Measurements from ENCODE around the gene DLG5.
"Not testable (repeated sequence)": the region's sequence is repeated elsewhere in the genome, so short reads cannot be mapped to it uniquely, and the experiment has no call there.

The DLG5 gene

DNA sequence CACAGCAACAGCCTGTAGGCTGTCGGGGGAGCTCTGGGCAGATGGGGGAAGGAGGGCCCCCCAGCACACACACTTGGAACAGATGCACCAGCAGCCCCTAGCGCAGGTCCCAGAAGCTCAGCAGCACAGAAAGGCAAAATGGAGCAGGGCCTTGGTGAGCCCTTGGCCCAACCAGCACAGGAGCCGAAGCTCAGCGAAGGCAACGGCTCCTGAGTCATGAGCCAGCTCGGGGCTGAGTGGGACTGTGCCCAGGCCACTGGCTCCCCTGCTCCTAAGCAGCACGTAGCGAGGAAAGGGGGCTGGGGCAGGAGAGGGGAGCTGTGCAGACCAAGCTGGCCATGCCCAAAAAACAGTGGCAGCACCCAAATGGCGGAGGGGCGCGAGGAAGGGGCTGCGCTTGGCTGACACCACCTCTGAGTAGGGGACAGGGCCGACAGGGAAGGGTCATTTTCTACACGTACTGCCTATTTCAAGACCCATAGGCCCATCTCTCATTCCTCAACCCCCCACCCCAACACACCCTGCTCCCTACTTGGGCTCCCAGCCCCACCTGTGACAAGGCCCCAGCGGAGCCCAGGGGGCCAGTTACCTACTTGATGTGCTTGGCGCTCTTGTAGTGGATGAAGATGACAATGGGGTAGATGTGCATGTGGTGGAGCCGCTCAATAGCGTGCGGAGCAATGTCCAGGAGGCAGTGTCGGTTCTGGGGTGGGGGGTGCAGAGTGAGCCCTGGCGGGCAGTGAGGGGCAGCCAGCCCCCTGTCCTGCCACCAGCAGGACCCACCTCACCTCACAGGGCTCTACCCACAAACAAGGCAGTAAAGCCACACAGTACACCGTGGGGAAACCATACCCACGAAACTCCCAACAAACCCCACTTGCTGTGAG is 132.1 kb downstream of the DLG5 start:
- DNase-seq (ENCODE audit: low read depth) = no peak

DNA sequence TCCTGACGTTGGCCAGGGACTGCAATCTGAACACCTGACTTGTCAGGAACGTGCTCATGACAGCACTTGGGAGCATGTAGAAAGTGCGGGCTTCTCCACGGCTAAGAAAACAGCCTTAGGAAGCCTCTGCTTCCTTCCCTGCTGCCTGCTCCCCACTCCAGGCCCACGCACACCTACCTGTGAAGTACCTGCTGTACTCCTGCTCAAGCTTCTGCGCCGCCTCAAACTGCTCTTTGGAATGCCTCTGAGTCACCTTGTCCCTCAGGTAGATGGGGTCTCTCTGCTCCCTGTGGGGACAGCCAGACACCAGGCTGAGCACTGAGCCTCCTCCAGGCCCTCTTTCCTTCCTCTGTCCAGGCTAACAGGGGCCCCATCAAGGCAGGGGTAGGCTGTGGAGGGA is 132.7 kb downstream of the DLG5 start:
- DNase-seq (ENCODE audit: low read depth) = no peak

DNA sequence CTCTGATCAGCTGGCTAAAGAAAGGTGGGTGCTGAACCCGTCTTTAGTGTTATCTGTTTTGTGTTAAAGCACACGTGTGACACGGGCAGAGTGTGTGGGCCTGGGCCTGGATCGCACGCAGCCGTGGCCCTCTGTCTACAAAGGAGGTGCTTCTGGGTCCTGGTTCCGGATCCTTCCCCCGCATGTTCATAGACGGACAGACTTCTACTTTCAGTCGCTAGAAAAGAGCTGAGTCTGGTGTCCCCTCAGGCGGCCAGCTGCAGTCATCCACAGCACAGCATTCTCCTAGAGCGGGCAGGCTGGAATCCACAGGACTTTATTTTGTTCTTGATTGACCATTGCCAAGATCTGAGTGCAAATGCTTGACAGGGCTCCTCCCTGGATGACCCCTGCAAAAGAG is 134.4 kb downstream of the DLG5 start:
- DNase-seq (ENCODE audit: low read depth) = no peak

DNA sequence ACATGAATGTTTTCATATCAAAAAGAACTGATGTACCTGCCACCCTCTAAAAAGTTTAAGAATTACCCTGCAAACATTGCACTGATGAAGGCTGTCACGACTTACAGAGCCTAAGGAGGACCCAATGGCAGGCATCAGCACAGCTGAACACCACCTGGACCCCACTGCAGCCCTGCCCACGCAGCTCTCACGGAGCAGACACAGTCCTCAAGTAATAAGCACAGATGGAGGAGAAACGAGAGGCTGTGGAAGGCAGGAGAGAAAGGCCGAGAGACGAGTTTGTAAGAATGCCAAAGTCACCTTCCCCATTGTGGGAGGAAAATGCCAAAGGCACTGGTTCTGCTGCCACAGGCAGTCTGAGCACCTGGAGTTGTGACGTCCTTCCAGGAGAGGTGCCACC is 135.0 kb downstream of the DLG5 start:
- DNase-seq (ENCODE audit: low read depth) = no peak

DNA sequence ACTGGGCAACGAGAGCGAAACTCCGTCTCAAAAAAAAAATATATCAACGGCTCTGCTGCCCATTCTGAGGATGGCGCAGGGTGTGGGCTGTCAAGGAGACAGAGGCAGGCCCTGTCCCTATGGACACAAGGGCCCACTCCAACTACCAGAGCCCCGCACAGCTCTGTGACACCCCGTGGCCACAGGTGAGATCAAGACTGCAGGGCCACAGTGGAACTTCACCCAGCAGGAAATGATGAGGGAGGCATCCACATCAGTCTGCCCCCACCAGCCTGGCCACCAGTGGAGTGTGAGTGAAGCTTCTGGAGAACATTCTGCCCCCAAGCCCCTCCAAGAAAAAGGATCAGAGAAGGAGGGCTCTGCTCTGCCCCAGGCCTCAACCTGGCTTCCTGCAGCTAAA is 136.7 kb downstream of the DLG5 start:
- no peak for DNase-seq (ENCODE audit: low read depth)

DNA sequence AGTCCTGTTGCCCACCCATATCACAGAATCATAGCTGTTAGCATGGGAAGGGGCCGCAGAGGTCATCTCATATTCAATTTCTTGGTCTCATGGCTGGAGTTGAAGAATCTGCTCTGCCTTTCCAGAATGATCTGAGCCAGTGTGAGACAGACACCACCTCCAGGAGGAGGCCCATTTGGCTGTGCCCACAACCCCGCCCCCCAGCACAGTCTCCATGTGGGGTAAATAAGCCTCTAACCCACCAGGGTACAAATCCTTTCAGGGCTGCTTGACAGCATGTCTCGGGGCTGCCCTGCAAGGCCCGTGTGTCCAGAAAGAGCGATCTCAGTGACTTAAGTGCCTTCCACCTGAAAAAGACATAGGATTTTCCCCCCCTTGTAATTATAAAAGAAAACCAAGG is 137.5 kb downstream of the DLG5 start:
- DNase-seq (ENCODE audit: low read depth) = no peak

DNA sequence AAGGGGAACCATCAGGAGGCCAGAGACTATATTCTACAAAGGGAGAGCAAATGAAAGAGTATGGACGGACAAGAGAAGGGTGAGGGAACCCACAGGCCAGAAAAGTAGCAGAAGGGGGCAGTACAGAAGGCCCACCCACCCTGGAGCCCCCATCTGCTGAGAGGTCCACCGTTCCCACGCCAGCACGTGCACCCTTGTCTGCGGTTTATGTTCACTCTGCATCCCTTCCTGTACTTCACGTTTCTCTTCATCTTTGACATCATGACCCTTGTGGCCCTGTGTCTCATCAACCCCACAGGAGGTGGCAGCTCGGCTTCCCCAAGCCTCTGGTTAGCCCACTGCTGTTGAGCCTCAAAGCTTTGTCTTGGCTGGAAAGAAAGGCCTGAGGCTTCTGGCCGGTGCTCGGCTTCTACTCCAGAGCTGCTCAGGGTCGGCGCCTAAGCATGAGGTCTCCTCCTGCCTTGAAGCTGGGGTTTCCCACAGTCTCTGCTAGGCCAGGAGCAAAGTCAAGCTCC is 138.0 kb downstream of the DLG5 start:
- no peak for DNase-seq (ENCODE audit: low read depth)

DNA sequence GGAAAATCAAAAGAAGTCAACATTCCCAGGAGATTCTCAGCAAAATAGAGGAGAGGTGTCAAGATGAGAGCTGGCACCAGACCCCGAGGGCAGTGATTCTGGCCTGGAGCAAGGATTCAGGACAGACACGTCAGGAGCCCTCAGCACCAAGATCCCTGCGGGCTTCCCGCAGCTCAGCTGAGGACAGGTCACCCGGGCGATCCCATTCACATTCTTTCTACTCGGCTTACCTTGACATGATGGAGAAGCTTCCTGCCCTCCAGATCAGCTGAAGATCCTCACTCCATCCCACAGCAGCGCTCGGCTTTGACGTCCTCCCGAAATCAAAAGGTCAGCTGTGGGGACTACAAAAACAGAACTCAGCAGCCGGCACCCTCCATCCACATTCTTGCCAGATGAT is 139.1 kb downstream of the DLG5 start:
- no peak for DNase-seq (ENCODE audit: low read depth)

DNA sequence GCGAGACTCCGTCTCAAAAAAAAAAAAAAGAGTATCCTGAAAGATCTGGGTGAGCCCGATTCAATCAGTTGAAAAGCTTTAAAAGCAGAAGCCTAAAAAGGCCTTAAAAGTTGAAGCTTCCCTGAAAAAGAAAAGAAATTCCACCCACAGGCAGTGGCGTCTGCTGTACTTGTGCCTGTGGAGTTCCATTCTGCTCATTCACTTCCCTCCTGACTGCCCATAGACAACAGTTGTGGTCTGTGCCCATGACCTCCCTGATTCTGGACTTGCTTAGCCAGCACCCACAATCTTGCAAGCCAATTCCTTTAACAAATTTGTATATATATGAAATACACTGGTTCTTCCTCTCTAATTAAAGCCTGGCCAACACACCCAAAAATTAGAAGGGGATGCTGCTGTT is 141.7 kb downstream of the DLG5 start:
- DNase-seq (ENCODE audit: low read depth) = peak; percentile 33

DNA sequence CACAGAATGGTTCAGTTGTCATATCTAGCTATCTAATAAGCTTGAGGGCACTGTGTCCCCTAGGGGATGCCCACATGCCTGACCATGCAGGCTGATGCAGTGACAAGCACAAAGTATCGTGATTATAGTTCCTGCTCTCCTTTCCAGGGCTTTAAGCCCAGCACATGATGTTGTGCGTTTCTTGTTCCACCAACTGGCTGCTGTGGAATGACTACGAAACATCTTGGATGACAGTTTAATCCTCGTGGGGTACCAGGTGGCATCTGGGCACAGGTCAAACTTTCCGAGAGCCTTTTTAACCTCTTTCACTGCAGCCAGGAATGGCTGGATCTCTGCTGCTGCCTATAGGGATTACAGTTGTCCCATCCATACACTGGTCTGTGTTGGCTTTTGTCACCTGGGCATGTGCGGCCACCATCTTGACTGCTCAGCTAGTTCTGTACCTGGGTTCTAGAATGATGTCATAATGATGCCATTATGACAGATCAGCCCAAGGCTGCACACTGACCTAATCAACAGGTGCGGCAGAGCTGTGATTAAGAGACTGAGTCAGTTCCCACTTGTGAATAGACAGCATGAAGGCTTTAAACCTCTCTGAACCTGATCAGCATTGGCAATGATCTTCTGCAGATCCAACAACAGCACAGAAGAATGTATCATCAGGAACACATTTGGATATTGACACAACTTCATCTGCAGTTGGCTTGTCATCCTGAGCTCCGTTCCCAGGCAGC is 144.1 kb downstream of the DLG5 start:
- no peak for DNase-seq (ENCODE audit: low read depth)

DNA sequence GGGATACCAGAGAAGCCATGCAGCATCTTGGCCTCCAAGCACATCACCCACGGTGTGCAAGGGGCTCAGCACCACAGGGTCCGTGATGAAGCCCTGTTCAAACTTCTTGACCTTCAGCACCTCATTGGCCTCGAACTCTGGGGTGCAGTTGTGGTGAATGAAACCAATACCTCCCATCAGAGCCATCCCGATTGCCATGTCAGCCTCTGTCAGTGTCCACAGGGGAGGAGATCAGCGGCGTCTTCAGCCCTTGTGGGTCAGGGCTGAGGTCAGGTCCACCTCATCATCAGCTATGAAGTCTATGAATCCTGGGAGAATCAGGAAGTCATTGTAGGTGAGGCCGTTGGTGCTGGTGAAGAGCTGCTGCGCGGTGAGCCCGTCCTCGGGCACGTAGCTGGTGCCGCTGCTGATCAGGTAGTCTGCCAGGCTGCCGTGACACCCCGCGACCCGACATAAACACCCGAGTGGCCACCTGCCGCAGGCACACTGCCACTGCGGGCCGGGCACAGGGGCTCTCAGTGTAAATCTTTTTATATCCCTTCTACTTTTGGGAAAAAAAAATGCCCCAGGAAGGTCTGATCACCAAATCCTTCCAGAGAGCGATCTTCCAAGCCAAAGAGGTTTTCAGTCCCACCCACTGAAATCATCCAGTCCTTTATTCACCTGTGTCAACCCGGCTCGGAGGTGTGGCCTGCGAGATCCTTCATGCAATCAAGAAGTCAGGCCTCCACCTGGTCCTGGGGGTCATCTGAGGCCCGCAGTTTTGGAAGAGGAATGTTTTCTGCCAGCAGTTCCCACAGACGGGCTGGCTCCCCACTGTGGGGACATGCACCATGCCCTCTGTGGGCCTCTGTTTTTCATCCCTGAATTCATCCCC is 144.9 kb downstream of the DLG5 start:
- no peak for DNase-seq (ENCODE audit: low read depth)

DNA sequence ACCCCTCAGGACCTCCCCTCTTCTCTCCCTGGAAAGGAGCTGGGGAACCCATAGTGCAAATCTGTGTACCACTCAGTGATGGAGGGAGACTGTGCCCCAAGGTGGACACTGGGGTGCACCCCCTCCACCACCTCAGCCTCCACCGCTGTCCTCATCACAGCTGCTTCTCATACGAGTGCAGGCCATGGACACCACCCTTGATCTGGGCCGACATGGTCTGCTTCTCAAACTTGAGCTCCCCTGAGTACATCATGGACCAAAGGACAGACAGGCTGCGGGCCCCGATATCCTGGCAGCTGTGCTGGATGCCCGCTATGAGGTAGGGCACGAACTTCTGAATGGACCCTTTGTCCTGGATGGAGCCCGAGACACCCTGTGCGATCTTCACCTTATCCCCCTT is 146.4 kb downstream of the DLG5 start:
- no peak for DNase-seq (ENCODE audit: low read depth)

DNA sequence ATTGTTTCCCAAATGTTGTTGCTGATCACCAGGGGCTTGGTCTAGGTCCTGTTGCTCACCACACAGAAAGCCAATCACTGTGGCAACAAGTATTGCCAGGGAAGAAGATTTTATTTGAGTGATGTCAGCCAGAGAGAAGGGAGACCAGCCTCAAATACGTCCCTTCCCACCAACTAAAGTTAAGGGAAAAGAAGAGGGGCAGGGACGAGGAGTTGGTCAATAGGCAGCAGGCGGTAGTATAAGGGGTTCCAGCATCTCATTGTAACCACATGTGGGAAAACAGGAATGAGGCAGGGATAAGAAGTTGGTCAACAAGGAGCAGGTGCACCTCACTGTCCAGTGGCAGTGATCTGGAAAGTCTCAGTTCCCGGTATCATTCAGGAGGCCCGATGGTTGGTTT is 150.1 kb downstream of the DLG5 start:
- DNase-seq (ENCODE audit: low read depth) = no peak

DNA sequence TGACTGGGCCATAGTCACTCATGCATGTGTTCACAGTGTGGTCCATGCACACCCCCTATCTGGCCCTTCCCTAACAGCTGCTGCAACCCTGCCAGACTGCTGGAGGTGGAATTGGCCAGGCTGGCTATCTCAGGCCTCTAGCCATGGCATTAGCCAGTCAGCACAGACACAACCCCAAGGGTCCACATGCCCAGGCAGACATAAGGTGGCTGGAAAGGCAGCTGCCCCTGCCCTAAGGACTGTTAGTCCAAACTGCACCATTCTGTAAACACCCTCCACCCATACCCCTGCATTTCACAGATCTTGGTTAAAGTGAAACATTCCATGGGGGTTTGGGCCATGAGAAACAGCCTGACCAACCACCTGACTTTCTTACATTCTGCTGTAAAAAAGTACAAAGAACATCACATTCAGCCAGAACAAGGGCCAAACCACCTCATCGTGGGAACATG is 151.6 kb downstream of the DLG5 start:
- no peak for DNase-seq (ENCODE audit: low read depth)

DNA sequence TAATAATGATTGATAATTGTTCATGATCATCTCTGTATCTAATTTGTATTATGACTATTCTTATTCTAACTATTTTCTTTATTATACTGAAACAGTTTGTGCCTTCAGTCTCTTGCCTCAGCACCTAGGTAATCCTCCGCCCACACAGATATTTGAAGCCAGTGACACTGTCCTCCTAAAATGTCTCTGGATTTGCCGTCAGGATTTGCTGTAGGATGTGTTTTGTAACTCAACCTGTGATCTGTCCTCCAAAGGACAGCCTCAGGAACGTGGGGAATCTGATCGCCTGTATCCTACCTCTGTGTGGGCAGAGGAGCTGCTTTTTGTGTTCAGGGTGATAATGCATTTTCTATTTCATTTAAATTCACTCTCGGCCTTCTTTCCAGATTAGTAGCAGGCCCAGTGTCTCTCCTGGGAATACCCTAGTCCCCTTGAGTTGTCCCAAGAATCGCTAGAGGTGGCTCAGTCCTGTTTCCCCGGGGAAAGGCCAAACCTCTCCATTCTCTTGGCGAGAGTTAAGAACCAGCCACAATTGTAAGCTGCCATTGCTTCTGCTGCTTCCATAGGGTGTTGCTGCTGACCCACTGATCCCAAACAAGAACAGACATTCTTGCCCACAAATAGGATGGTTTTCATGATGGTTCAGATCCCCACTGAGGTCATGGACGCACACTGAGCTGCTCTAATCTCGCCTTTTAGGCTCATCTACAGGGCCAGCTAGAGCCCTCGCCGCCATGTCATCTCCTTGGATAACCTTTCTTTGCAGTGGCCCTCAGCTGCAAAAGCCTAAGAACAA is 152.7 kb downstream of the DLG5 start:
- DNase-seq (ENCODE audit: low read depth) = no peak

DNA sequence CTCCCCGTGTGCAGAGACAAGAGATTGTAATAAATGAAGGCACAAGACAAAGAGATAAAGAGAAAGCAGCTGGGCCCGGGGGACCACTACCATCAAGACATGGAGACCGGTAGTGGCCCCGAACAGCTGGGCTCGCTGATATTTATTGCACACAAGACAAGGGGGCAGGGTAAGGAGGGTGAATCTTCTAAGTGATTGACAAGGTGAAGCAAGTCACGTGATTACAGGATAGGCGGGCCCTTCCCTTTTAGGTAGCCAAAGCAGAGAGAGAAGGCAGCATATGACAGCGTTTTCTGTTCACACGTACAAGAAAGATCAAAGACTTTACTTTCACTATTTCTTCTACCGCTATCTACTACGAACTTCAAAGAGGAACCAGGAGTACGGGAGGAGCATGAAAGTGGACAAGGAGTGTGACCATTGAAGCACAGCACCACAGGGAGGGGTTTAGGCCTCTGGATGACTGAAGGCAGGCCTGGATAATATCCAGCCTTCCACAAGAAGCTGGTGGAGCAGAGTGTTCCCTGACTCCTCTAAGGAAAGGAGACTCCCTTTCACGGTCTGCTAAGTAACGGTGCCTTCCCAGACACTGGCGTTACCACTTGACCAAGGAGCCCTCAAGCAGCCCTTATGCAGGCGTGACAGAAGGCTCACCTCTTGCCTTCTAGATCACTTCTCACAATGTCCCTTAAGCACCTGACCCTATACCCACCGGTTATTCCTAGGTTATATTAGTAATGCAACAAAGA is 153.5 kb downstream of the DLG5 start:
- DNase-seq (ENCODE audit: low read depth) = not testable (repeated sequence)

DNA sequence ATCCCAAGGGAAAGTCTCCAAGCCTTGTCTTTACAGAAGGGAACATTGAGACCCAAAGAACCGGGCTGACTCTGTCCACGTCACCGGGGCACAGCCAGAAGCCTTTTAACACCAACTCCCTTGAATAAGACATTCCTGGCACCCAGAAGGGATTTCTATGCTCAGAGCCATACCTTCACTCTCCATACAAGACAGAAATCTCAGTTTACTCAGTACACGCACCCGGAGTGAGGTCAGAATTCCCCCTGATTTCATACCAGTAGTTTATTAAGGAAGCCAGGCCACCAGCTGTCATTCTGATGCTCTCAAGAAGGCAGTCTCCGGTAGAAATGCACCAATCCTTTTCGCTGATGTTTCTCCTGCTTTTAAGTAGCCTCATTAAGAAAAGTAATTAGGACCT is 154.7 kb downstream of the DLG5 start:
- DNase-seq (ENCODE audit: low read depth) = no peak

DNA sequence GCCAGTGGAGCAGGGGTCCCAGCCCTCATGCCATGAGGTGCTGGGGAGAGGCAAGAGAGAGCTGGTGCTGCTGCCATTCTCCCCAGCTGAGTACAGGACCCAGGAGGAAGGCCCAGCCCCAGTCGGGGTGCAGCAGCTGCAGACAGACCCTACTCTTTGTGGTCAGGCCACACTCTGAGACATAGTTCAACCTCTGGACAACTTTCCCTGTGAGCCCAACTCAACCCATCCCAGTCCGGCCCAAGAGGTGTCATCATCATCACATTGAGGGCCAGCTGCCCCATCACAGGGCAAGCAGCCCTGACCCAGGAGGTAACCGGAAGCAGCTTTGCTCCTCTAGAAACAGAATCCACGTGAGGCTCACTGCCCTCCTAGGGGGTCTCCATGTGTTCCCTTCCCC is 155.1 kb downstream of the DLG5 start:
- no peak for DNase-seq (ENCODE audit: low read depth)

DNA sequence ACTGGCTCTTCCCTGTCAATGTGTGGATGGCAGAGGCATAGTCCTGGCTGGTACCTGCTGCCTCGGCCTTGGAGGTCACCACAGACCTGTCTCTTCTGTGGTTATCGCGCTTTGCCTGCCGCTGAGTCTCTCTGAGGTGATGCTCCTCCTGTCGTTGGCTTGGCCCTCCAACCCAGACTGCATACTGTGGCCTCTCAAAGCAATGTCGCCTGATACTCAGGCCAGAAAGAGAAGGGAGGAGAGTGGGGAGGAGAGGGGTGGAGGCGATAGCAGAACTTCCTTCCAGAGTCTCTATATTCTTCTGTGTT is 155.7 kb downstream of the DLG5 start:
- DNase-seq (ENCODE audit: low read depth) = no peak

DNA sequence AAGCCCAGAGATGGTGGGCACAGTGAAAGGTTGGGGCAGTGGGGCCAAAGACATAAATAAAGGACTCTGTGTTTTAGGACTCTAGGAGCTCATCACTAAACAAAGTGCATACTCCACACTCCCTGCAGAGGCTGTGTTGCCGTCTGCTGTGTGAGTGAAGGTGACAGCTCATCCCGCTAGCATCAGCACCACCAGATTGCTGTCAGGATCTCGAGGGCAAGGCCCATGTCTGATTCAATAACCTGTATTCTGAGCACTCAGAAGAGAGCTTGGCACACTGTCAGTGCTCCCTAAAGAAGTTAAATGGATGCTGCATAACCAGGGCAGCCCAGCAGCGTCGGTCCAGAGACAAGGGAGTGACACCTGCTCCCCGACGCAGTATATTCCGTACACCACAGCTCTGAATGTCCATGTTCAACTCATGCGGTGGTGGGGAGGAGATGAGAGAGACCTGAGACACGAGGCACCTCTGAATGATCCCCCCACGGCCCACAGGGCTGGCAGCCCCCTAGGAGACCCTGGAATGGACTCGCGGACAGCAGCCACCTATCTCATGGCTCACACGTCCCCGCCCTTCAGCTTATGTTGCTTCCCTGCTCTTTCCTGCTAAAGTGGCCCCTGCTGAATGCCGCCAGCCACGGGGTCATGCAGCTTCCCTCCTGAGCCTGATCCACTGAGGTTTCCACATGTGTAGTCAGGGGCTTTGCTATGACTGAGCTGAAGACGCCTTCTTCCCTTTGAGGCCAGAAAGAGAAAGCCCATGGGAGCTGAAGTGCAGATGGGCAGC is 156.3 kb downstream of the DLG5 start:
- no peak for DNase-seq (ENCODE audit: low read depth)

Measured in GM04503 (cell line).